Activated CD8-positive, alpha-beta memory T cell treated with anti-CD3 and anti-CD28 coated beads, Interleukin-2, amount 50 U/mL, for 24 hours (primary cell): ENCODE results near the gene TGFBR2.

ENCODE experiments used
- DNase-seq: peaks from one replicate; pipeline ENCODE4 v3.0.0-alpha.2; 2020; ENCODE audit errors: extremely low read depth

Gene TGFBR2

GRCh38 chr3:30719536-30719935 lies 113.1 kb downstream of the TGFBR2 start:
- no peak for DNase-seq

GRCh38 chr3:30720586-30721313 lies 114.3 kb downstream of the TGFBR2 start:
- DNase-seq: no peak

GRCh38 chr3:30721314-30721634 lies 114.9 kb downstream of the TGFBR2 start:
- no peak for DNase-seq

- DNase-seq: no peak
Measured at GRCh38 chr3:30723211-30723610, 116.8 kb downstream of the TGFBR2 start.

GRCh38 chr3:30724863-30725262 lies 118.5 kb downstream of the TGFBR2 start:
- no peak for DNase-seq

- DNase-seq: no peak
Measured at GRCh38 chr3:30728143-30728542, 121.7 kb downstream of the TGFBR2 start.

GRCh38 chr3:30729512-30729911 lies 123.1 kb downstream of the TGFBR2 start:
- no peak for DNase-seq

- no peak for DNase-seq
Measured at GRCh38 chr3:30729936-30730335, 123.5 kb downstream of the TGFBR2 start.

GRCh38 chr3:30730967-30731366 lies 124.6 kb downstream of the TGFBR2 start:
- DNase-seq: no peak

- DNase-seq: no peak
Measured at GRCh38 chr3:30733209-30733608, 126.8 kb downstream of the TGFBR2 start.

GRCh38 chr3:30733696-30734095 lies 127.3 kb downstream of the TGFBR2 start:
- no peak for DNase-seq

GRCh38 chr3:30737743-30738499 lies 131.5 kb downstream of the TGFBR2 start:
- no peak for DNase-seq

- DNase-seq: no peak
Measured at GRCh38 chr3:30738605-30739004, 132.2 kb downstream of the TGFBR2 start.

GRCh38 chr3:30741889-30742288 lies 135.5 kb downstream of the TGFBR2 start:
- DNase-seq: no peak

- DNase-seq: no peak
Measured at GRCh38 chr3:30742796-30743619, 136.6 kb downstream of the TGFBR2 start.
